Stimulated activated CD4-positive, alpha-beta T cell treated with anti-CD3 and anti-CD28 coated beads, Interleukin-4, amount 100 ng/mL, for 4 hours (primary cell): ENCODE measurements around the gene ISCU.
"Not testable (repeated sequence)": the region's sequence is repeated elsewhere in the genome, so short reads cannot be mapped to it uniquely, and the experiment has no call there.

Experiments used
- DNase-seq, 2 experiments: peaks; one replicate each; pipeline ENCODE4 v3.0.0-alpha.2; 2020

ISCU gene

GRCh38 chr12:108605690-108606406, 43.5 kb downstream of the ISCU start:
- no peak for DNase-seq

- no peak for DNase-seq
Observed at GRCh38 chr12:108606492-108606891, 44.1 kb downstream of the ISCU start.

GRCh38 chr12:108607981-108608600, 45.7 kb downstream of the ISCU start:
- no peak for DNase-seq

- no peak for DNase-seq
Observed at GRCh38 chr12:108608616-108609015, 46.2 kb downstream of the ISCU start.

GRCh38 chr12:108609537-108610335, 47.3 kb downstream of the ISCU start:
- no peak for DNase-seq

- no peak for DNase-seq
Observed at GRCh38 chr12:108610336-108610815, 48.0 kb downstream of the ISCU start.

GRCh38 chr12:108610856-108611605, 48.6 kb downstream of the ISCU start:
- DNase-seq = no peak

- DNase-seq = peak; percentile 40 to 62
Observed at GRCh38 chr12:108611884-108612415, 49.6 kb downstream of the ISCU start.

GRCh38 chr12:108612788-108613282, 50.4 kb downstream of the ISCU start:
- DNase-seq = no peak

GRCh38 chr12:108613548-108613947, 51.2 kb downstream of the ISCU start:
- DNase-seq = no peak

- DNase-seq = no peak
Observed at GRCh38 chr12:108614041-108614440, 51.6 kb downstream of the ISCU start.

- no peak for DNase-seq
Observed at GRCh38 chr12:108614639-108615038, 52.2 kb downstream of the ISCU start.

GRCh38 chr12:108615918-108616317, 53.5 kb downstream of the ISCU start:
- DNase-seq = no peak

- no peak for DNase-seq
Observed at GRCh38 chr12:108616359-108616758, 54.0 kb downstream of the ISCU start.

GRCh38 chr12:108616941-108617858, 54.8 kb downstream of the ISCU start:
- DNase-seq = peak; percentile 63 to 83

GRCh38 chr12:108618079-108618952, 55.9 kb downstream of the ISCU start:
- peak; percentile 67 to 81 for DNase-seq

- not testable (repeated sequence) for DNase-seq
Observed at GRCh38 chr12:108618953-108619274, 56.5 kb downstream of the ISCU start.
